Kidney capillary endothelial cell (primary cell): ENCODE data around the gene GDPGP1.
"Not testable (repeated sequence)": the region's sequence is repeated elsewhere in the genome, so short reads cannot be mapped to it uniquely, and the experiment has no call there.

Experiments
- DNase-seq: peaks from one replicate; pipeline ENCODE4 v3.0.0-alpha.2; 2018; ENCODE audit warnings: low spot score

The GDPGP1 gene

GRCh38 chr15:90225504-90226234, 8.3 kb upstream of the GDPGP1 start:
- DNase-seq: no peak

DNA sequence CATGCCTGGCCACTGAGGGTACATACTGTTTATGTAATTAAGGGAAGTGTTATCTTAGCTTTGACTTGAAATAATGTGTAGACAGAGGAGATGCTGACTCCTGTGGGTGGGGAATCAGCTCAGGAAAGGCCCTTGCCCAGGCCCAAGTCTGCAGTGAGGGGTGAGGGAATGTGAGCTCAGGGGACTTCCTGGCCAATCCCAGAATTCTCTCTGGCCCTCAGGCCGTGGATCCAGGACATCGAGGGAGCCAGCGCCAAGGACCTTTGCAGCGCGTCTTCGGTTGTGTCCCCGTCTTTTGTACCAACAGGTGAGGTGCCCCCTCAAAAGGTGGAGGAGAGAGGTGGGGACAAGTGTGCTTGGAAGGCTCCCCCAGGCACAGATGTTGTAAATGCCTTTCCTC, 6.7 kb upstream of the GDPGP1 start:
- DNase-seq: no peak

DNA sequence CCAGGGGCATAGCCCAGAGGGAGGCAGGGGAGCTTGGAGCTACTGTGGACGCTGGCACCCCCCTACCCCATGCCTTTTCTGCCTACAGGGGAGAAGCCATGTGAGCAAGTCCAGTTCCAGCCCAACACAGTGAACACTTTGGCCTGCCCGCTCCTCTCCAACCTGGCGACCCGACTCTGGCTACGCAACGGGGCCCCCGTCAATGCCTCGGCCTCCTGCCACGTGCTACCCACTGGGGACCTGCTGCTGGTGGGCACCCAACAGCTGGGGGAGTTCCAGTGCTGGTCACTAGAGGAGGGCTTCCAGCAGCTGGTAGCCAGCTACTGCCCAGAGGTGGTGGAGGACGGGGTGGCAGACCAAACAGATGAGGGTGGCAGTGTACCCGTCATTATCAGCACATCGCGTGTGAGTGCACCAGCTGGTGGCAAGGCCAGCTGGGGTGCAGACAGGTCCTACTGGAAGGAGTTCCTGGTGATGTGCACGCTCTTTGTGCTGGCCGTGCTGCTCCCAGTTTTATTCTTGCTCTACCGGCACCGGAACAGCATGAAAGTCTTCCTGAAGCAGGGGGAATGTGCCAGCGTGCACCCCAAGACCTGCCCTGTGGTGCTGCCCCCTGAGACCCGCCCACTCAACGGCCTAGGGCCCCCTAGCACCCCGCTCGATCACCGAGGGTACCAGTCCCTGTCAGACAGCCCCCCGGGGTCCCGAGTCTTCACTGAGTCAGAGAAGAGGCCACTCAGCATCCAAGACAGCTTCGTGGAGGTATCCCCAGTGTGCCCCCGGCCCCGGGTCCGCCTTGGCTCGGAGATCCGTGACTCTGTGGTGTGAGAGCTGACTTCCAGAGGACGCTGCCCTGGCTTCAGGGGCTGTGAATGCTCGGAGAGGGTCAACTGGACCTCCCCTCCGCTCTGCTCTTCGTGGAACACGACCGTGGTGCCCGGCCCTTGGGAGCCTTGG, 5.9 kb upstream of the GDPGP1 start:
- DNase-seq: no peak

GRCh38 chr15:90228960-90229359, 5.0 kb upstream of the GDPGP1 start:
- DNase-seq: no peak

DNA sequence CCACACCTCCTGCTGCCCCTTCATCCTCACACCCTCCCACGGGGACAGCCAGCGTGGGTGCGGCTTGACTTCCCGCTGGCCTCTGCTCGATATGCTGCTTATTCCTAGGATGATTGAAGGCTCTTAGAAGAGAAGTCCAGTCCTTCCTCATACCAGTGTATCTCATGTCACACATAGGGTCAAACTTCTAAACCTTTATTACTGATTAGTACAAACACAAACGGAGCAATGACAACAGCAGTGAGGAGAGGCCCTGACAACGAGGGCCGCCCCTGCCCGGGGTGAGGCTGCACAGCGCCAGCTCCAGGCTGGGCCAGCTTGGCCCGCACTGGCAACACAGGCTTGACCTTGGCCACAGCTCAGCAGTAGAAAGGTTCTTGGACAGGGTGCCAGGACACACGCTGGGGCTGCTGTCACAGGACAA, 3.9 kb upstream of the GDPGP1 start:
- DNase-seq: no peak

GRCh38 chr15:90230610-90231009, 3.4 kb upstream of the GDPGP1 start:
- no peak for DNase-seq

DNA sequence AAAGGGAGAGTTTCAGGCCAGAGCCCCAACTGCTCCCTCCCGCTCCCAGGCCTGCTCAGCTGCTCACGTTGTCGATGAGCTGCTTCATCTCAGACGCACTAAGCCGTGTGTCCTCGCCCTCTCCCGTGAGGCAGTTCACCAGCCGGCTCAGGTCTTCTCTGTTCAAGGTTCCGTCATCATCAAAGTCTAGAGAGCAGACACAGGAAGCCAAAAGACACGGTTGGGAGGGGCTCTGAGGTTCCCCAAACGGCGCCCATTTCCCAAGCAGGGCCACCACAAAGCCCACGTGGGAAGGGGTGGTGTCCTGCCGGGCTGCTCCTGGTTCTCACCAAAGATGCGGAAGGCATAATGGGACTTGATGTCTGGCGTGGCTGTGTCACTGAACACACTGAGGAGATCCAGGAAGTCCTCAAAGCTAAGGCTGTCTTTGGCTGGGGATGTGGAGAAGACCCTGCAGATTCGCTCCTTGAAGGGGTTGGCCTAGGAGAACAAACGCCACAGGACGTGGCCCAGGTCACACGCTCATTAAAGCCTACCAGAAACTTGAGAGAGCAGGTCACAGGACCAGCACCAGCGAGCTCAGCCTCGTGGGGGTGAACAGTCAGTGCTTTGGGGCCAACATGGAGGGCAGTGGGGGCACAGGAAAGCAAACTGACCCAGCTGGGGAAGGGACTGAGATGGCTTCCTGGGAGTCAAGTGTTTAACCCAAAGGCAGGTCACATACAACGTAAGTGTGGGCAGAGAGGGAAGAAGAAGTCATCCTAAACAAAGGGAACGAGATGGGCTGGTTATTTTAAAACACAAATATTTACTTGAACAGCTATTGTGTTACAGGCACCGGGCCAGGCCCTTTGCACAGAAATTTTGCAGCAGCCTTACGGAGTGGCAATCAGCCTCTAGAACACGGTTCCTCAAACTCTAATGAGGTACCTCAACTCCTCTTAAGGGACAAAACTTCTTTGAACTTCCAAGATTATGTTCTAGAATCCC, 2.7 kb upstream of the GDPGP1 start:
- DNase-seq: no peak

- DNase-seq: no peak
These were observed 1.8 kb upstream of the GDPGP1 start for GRCh38 chr15:90232196-90232595.

- no peak for DNase-seq
These were observed 1.0 kb upstream of the GDPGP1 start for GRCh38 chr15:90232941-90233386.

DNA sequence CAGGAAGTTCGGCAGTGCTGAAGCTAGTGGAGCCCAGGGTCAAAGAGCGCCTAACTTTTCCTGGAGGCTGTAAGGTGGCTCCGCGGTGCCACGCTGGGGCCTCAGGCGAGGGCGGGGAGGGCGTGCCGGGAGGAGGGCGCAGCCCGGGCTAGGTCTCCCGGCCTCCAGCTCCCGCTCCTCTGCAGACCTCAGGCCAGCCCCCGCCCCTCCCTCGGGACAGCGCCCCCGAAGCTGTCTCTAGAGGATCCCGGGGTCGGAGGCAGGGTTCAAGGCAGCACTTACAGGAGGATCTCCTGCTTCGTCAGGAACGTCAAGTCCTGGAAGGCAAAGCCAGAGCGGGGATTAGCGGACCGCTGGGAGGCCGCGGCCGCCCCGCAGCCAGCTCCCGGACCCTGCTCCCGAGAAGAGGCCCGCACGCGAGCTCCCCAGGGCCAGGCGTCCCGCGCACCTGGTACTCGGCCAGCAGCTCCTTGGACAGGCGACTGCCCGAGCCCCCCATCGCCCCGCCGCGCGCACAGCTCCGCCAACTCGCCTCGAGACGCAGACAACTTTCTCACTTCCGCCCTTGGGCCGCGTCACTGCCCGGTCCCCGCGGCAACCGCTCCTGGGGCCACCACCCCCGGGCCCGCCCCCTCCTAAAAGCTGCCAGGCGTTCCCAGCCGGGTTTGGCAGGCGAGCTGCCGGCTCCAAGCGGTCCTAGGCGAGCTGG, 468 bp upstream of the GDPGP1 start, which contains the start of gene CIB1:
TSS of gene CIB1 (minus strand) at position 555 of the 709 bp plus-strand sequence. CDS start at position 499, 56 bp downstream.
- peak; percentile 60 for DNase-seq

- DNase-seq: no peak
These were observed 5.4 kb downstream of the GDPGP1 start for GRCh38 chr15:90239371-90239770.

DNA sequence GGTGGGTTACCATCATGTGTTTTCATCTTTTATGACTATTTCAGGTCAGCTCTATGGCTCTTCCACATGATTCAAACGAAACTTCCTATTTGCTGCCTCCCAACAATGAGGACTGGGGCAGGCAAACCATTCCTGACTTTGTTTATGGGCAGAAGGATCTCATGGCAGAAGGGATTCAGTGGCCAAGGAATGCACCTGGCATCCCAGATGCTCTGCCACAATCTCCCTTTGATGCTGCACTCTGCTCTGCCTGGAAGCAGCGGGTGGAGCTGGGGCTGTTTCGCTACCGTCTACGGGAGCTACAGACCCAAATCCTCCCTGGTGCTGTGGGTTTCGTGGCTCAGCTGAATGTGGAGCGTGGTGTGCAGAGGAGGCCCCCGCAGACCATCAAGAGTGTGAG, 6.8 kb downstream of the GDPGP1 start:
- DNase-seq: no peak

DNA sequence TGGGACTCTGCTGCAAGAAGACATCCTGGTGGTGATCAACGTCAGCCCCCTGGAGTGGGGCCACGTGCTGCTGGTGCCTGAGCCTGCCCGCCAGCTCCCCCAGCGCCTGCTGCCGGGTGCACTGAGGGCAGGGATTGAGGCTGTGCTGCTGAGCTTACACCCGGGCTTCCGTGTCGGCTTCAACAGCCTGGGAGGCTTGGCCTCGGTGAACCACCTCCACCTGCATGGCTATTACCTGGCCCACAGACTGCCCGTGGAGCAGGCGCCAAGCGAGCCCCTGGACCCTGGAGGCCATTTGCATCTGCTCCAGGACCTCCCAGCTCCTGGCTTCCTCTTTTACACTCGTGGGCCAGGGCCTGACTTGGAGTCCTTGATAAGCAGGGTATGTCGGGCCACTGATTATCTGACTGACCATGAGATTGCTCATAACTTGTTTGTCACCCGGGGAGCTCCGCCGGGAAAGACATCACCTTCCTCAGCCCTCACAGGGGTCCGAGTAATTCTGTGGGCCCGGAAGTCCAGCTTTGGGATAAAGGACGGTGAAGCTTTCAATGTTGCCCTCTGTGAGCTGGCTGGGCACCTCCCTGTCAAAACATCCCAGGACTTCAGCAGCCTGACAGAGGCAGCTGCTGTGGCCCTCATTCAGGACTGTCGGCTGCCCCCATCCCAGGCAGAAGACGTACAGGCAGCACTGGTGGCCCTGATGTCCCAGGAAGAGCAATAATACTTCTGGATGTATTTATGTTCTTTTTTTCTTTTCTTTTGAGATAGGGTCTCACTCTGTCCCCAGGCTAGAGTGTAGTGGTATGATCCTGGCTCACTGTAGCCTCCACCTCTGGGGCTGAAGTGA, 7.6 kb downstream of the GDPGP1 start:
- DNase-seq: no peak

DNA sequence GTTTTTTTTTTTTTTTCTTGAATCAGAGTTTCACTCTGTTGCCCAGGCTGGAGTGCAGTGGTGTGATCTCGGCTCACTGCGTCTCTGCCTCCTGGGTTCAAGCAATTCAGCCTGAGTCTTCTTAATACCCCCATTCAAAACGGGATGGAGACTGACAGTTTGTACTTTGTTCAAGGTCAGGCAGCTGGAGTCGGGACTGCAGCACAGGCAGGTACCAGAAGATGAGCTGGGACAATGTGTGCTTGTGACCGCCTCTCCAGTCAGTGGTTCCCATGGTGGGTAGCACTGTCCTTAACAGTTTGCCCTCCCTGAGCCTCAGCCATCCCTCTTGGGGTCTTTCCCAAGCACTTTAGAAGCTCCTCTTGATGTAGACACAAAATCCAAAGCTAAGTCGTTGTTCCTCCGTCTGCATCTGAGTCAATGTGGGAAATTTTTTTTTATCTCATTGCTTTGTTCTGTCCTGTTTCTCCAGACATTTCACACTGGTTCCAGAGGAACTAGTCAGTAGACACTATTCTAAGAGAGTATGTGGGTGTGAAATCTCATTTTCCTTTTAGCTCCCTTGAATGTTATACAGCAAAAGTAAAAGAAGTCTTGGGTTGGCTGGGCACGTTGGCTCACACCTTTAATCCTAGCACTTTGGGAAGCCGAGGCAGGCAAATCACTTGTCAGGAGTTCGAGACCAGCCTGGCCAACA, 10.1 kb downstream of the GDPGP1 start:
- no peak for DNase-seq

DNA sequence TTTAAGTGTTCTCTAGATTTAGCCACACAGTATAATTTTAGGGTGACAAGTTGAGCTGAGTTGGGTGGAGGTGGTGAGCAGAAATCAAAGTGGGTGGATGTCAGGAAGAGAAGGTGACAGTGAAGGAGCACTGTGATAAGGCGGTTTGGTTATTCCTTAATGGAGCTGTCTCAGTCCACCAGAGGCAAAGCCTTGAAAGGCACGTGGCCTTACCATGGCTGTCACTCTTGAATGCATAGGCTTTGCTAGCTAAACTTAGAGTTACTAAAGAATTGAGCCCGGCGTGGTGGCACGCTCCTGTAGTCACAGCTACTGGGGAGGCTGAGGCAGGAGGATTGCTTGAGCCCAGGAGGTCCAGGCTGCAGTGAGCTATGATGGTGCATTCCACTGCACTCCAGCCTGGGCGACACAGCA, 14.8 kb downstream of the GDPGP1 start:
- no peak for DNase-seq

- DNase-seq: peak; percentile 76
These were observed 15.3 kb downstream of the GDPGP1 start, which contains the start of gene TTLL13 for GRCh38 chr15:90249203-90249863. Gene TTLL13, plus strand, starts transcription at chr15:90249556. Its CDS starts 1,075 bp downstream, at chr15:90250631.

- DNase-seq: no peak
These were observed 23.8 kb downstream of the GDPGP1 start for GRCh38 chr15:90257776-90258175.

- no peak for DNase-seq
These were observed 25.5 kb downstream of the GDPGP1 start for GRCh38 chr15:90259524-90259923.

DNA sequence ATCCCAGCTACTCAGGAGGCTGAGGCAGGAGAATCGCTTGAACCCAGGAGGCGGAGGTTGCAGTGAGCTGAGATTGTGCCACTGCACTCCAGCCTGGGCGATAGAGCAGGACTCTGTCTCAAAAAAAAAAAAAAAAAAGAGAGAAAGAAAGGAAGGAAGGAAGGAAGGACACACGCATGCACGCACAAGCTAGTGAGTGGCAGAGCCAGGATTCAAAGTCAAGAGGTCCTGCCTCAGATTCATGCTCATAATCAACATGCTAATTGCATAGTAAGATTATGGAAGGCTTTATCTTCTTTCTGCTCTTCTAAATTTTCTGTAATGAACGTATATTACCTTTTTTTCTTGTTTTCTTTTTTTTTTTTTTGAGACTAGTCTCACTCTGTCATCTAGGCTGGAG, 26.7 kb downstream of the GDPGP1 start:
- not testable (repeated sequence) for DNase-seq
